HG02571 (cell line): ENCODE measurements around the gene GNB2.

Experiments used
- ATAC-seq: cut with Tn5 transposase; IDR thresholded peaks from one replicate; pipeline ENCODE4 v1.9.1; 2021; ENCODE audit warnings: mild to moderate bottlenecking, moderate library complexity; ENCODE audit not compliant: unreplicated experiment

GNB2 gene

DNA sequence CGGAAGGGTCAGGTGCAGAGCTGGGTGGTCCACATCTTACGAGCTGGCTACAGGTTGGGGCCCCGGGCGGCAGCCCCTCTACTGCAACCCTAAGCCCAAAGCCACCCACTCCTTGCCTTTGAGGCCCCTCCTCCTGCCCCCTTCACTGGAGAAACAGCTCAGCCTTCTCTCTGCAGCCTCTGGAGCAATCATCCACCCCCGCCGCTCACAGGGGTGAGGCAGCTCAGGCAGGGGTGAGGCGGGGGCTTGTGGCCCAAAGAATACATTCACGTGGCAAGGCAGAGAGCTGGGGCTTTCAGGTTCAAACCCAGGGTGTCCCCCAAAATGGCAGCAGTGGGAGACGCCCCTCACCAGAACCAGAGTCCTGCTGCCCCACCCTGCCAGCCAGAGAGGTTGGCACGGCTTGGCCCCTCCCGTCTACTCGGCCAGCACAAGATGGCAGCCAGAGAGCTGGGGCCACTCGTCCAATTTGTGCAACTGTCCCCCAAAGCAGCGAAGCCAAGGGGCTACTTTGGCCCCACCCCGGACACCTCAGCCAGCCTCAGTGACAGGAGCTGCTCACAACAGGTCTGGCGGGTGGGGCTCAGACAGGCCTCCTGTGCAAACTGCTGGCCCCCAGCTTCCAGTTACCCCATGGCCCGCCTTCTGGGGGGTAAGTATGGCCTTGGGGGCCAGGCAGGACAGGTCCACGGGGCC is 7.2 kb downstream of the GNB2 start:
- ATAC-seq: no peak

DNA sequence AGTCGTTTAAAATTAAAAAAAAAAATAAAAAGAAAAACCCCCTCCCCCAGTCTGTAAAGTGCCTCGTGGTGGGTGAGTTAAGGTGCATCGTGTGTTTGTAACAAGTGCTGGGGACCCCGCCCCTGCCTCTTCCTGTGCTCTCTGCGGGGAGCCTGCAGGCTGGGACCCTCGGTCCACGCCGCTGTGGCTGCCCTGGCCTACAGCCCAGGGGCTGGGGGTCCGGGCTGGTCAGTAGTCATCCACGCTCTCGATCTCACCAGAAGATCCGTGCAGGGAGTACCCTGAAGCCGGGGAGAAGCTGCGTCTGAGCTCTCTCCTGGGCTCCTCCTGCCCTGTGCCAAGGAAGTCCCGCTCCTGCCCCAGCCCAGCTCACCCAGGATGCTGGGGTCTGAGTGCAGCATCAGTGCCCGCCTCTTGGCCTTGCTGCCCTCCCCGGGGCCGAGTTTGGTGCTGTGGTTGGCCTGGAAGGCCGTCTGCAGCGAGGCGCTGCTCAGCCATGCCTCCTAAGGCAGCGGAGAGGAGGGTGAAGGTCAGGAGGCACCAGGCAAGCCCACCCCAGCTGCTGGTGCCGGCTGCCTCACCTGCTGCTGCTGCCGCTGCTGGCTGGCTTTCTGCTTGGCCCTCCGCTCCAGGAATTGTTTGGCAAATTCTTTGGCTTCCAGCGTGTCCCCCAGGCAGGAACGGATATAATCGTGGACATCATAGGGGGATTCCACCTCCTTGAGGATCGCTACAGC is 8.1 kb downstream of the GNB2 start:
- no peak for ATAC-seq

DNA sequence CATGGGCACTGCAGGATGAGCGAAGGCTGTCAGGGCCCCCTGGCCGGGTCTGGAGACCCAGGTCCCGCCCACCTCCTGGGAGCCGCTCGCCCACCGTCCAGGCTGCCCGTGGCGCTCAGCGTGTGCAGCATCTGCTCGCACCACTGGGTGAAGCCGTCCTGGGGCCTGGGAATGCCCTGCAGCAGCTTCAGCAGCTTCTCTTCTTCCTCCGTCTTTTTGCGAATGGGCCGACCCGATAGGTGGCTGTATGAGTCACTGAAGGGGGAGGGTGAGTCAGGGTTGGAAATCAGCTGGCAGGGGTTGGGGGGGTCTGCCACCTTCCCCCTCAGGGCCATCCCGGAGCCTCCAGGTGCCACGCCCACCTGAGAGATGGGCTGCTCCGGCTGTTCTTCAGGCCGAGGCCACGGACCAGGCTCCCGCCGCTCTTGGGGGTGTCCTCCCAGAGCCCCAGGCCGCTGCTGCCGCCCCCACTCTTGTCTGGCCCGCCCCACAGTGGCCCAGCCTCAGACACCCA is 8.7 kb downstream of the GNB2 start:
- ATAC-seq: no peak

DNA sequence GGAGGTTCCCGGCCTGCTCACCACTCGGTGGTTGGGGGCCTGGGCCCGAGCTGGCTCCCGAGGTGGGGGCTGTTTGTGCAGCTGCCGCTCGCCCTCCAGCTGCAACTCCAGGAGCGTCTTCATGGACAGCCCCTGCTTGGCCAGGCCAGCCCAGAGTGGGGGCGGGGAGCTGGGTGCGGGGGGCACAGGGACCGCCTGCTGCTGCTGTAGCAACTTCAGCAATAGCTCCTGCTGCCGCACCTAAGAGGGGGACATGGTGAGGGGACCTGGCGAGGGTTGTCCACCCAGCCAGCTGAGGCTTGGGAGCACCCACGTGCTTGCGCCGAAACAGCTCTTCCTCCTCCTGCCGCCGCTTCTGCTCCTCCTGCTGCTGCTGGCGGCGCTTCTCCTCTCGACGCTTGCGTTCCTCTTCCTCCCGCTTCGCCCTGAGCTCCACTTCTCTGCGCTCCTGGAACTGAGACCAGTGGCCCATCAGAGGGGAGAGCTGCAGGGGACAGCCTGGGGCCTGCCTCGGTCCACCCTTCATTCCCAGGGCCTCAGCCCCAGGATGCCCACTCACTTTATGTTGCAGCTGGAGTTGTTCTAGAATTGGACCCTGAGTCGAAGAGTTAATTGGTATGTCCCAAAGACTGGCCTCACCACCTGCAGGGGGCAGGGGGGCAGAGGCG is 9.6 kb downstream of the GNB2 start:
- no peak for ATAC-seq

DNA sequence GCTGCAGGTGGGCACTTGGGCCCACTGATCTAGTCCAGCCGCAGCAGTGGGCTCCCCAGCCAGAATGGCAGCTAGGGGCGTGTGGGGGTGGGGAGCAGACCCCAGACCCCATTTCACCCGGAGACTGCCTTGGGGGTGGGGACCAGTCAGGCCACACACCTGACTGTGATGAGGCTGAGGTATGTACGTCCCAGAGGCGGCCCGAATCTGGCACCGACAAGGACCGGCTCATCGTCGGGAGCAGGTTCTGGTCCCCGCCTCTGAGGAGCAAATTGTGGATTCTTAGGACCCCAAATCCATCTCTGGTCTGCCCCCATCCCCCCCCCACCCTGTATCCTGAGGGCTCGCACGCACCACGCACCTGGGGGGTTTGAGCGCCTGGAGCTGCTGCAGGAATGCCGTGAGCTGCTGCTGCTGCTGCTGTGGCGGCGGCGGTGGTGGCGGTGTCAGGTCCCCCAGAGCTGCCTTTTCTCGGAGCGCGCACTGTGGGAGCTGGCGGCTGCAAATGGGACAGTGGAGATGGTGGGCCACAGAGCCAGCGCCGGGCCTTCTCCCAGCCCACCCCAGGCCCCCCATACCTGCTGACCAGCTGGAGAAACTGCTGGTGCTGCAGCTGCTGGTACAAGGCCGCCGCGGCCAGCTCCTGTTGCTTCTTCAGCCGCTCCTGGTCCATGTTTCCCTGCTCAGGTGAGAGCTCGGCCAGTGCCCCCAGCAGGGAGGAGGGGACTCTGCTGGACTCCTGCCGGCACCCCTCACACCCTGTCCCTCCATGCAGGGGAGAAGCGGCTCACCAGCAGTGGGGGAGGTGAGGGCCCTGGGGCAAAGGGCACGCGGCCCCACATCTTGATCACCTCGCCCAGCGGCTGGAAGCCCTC is 10.4 kb downstream of the GNB2 start:
- no peak for ATAC-seq

DNA sequence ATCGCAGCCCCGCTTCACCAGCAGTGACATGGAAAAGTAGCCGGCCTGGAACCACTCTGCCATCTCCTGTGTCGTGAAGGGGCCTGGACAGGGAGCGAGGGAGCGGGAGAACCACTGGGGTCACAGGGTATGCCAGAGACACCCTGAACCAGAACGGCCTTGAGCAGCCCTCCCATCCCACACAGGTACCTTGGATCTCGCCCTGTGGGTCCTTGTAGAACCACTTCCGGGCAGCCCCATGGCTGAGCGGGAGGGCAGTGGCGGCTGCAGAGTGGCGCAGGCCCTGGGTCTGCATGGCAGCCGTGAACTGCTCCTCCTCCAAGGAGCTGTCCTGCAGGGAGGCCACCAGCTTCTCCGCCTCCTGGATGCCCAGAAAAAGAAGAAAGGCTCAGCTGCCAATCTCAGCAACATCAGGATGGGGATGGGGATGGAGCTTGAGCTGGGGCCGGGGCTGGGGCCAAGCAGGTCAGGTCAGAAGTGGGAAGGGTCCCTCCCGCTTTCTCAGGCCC is 11.0 kb downstream of the GNB2 start:
- no peak for ATAC-seq

DNA sequence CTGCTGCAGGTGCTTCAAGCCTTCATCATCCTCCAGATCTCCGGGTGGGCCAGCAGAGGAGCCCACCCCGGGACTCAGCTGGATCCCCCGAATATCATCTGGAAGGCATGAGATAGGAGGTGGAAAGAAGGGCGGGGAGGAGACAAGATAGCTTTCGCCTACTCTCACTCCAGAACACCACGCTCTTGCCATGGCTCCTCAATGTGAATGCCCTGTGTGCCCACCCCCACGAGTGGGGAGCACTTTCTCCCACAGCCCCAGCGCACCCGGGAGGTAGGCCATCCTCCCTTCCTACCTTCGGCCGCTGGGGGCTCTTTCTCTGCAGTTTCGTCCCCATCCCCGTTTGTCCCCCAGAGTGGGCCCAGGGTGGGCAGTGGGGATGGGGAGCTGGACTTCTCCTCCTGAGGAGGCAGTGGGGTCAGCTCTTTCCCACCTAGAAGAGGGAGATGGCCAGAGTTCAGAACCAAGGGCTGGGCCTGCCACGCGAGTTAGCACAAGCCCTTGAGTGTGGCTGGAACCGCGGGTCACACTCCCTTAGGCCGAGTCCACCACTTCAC is 11.6 kb downstream of the GNB2 start:
- no peak for ATAC-seq

DNA sequence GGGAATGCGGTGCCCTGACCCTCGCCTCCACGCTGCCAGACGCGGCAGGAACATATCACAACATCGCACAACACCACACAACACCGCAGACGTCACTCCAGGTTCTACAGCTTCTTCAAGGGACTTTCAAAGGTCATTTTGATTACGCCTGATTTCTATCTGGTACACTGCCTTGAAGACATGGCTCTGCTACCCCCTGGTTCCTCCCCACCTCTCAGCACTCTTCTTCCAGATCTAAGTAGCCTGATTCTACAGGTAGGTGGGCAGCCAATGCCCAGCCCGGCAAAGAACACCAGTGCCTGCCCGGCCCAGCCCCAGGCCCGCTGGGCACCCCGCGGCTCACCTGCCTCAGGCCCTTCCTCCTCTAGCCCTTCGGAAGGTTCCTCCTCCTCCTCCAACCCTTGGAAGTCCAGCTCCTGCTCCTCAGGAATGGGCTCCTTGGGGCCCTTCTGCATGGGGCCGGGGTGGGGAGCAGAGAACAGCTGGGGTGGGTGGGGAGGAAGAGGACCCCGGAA is 12.1 kb downstream of the GNB2 start:
- ATAC-seq: no peak

DNA sequence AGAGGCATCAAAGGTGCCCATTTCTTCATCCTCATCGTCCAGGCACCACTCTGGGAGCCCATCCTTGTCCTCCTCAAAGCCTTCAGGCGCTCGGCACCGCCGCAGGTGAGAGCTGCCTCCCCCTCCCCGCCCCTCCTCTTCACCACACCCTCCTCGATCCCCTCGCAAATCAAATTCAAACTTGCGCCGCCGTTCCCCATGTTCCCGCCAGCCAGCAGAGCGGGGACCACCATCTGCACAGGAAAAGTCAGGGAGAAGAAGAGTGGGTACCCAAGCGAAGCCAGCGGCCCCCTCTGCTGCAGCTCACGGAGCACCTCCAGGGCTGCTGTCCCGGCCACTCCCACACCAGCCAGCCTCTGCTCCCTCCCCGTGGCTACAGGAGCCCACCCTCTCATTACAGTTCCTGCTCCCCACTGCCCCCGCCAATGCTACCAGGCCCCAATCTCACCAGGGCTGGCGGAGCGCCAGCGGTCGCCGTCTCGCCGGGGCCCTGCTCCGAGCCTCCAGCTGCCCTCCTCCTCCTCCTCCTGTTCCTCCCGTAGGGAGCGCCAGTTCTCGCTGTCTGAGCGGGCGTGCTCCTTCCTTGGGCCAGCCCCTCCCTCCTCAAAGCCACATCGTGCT is 12.8 kb downstream of the GNB2 start:
- no peak for ATAC-seq

DNA sequence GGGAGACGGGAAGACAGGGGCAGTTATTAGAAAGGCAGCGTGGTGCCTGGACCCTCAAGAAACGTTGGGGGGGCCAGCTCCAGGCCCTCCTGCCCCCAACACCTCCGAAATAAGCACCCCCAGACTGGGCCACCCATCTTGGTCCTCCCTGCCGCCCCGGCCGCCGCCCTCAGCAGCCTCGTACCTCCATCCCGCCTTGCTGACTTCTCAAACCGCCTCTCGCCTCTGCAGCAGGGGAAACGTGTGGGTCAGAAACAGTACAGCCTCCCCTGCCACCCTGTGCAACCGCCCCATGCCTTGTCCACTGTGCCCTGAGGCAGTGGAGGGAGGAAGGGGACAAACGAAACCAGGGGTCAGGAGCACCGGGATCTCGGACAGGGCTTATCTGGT is 13.3 kb downstream of the GNB2 start:
- no peak for ATAC-seq

DNA sequence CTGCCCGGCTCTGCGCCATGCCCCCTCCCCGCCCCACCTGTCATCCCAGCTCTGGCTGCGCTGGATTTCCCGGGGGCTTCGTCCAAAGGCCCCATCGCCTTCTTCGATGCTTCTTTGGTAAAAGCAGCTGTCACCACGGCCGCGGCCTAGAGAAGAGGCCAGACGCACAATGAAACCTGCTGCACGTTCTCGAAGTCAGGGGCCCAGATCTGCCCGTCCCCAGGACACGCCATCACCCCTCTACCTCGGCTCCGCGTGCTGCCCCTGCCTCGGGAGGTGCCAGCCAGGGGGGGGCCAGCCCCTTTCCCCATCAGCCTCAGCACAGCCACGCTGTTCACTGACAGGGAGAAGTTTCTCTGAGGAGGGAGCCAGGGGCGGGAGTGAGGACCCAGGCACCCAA is 13.7 kb downstream of the GNB2 start:
- no peak for ATAC-seq

DNA sequence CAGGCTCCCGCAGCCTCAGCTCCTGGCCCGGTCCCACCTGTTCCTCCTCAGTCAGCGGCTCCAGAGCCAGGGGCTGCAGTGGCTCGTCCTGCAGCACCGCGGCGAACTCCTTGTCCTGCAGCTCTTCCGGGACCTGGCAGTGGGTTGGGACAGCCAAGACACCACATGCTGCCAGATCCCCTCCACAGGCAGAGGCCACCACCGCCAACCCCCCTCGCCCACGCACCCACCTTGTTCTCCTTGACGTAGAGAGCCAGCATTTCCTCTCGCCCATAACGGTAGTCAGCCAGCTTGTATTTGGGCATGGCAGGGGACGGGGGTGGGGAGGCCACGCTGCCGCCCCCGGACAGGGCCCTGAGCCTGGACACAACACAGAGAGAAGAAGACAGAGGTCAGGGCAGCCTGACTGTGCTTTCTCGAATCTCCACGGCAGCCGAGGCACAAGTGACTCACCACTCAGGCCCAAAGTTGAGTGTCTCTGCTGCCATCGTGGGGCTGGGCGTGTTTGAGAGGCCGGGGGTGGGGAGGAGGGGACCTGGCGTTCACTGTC is 14.3 kb downstream of the GNB2 start:
- no peak for ATAC-seq

DNA sequence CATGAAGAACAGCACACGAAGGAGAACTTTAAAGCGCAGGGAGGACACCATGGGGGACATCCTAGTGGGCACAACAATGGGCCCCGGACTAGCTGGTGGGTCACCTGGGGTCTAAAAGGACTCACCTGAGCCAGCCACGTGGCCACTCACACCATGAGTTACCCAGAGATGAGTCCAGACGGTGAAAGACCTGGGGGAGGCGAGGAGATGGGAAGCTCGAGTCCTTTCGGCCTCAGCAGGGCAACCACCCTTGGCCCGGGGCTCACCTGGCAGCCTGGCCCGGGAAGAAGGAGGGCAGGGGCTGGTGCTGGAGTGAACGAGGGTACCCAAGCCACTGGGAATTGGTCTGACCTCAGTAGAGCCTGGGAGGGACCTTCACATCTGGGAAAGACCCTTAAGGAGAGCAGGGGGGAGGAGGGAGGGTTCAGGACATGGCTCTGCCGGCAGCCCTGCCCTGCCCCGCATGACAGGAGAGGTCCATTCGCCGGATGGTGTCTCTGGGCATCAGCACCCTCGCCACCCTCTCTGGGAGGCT is 14.9 kb downstream of the GNB2 start:
- ATAC-seq: no peak

DNA sequence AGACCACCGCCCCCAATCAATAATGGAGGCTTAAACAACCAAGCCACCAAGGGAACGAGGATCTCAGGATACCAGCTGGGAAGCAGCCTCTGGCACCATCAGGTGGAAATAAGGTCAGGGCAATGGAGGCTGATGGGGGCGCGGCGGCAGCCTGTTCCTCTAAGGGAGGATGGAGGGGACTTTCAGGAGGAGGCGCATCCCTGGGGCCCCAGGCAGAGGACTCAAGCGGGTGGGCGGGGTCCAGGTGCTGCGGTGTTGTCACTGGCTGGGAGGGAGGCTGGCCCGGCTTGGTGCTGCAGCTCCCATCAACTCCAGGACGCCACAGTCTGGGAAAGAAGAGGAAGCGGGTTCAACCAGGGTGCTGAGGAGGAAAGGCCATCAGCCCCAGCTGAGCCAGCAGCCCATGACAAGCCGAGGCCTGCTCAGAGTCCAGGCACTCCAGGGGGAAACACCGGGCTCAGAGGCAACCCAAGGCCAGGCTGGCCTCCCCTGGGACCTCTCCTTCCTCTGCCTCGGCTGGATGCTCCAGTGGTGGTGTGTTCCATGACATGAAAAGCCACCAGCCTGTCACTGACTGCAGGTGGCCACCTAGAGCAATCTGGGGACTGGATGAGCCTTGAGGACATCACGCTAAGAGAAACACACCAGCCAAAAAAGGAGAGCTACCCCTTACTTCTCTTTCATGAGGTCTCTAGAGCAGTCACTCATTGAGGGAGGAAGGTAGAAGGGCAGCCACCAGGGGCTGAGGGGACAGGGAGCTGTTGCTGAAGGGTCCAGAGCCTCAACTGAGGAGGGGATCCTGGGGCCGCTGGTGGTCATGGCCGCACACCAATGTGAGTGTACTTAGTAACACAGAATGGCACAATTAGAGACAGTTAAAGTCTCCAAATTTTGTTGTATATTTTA is 15.9 kb downstream of the GNB2 start:
- no peak for ATAC-seq

DNA sequence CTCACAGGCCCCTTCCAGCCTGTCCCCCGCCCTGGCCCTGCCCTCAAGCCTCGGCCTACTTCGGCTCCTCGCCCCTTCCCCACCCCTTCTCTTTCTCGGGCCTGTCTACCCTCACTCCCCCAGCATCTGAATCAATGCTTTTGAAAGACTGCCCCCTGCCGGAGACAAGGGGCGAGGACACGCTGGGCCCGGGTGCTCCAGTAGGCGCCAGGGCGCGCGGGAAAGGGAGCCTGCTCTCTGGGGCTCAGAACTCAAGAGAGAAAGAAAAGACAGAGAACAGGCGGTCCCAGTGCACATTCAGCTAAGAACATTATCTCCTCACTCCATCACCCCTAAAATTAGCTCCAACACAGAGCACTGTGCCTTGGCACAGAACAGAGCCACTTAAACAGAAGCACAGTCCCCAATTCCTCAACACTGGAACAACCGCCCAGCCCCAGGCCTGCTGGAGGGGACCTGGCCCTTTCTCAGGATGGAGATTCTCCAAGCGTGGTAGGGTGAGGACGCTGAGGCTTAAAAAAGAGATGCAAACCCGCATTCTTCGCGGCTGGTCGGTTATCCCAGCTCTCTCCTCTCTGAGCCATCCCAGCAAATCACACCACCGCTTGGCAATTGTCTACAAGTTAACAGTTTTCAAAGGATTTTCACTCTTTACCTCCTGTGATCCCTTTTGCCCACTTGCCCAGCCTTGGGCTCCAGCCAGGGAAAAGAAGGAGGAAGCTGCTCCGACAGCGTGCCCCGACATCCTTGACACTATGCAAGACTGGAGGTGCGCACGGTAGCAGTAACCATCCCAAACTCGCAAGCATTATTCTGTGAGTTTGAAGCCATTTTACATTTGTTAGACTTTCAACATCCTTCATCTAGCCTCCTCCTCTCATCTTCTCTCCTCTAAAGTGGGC is 18.4 kb downstream of the GNB2 start:
- ATAC-seq: no peak

DNA sequence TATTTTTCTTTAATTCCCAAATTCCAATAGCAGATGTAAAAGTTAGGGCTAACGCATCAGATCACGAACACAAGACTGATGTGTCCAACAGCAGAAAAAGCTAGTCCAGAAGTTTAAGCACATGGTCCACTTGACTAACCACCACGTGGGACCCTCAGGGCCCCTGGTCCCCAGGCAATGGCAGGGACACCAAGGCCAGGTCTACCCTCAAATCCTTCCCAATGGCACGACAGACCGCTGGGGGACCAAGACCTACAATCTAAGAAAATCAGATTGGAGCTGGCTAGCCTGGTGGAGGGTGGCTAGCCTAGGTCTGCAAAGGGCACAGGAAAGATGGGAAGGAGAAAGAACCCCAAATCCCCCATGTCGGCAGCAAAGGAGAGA is 19.0 kb downstream of the GNB2 start:
- no peak for ATAC-seq
